ELF-1 (cell line): ENCODE data around the gene TMEM208.
A peak's percentile ranks its signal among the peaks of the same experiment; 100 is the strongest.

ENCODE experiments used
- DNase-seq: peaks from one replicate; pipeline ENCODE4 v3.0.0-alpha.2; 2016; ENCODE audit warnings: low read depth, low spot score

TMEM208 gene

GRCh38 chr16:67236563-67237395 lies 9.8 kb downstream of the TMEM208 start:
- peak; percentile 90 for DNase-seq

DNA sequence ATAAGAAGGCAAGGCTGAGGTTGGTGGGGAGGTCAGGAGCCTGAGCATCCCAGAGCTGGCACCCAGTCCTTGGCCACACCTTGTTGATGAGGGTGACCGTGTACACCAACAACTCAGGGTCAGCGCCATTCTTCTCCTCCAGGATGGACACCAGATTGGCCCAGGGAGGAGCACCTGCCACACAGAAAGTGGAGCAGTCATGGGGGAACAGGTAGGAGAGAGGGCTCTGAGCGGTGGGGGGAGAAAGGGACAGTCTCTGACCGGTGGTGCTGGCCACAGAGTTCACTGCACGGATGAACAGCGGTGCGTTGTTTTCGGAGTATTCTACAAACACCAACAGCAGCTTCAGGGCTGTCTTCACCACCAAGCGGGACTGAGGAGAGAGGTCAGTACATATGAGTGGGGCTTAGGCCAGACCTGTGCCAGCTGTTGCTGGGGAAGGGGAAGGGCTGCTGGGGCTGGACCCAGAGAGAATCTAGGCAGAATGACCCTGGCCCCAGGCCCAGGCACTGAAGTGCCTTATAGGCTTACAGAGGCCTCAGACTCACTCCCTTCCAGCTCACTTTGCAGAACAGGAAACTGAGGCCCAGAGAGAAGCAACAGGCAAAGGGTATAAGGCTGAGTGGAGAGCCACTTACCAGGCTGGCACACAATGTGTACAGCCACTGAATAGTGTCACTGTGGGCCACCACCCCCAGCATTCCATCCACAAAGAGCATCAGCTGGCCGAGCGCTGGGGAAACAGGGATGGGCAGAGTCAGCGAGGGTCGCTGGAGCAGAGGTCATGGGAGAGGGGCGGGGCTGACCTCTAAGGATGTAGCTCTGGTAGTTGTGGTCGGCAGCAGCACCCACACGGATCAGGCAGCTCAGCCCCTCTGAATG lies 10.7 kb downstream of the TMEM208 start:
- DNase-seq, result no peak

GRCh38 chr16:67238278-67238575 lies 11.3 kb downstream of the TMEM208 start:
- DNase-seq, result no peak

DNA sequence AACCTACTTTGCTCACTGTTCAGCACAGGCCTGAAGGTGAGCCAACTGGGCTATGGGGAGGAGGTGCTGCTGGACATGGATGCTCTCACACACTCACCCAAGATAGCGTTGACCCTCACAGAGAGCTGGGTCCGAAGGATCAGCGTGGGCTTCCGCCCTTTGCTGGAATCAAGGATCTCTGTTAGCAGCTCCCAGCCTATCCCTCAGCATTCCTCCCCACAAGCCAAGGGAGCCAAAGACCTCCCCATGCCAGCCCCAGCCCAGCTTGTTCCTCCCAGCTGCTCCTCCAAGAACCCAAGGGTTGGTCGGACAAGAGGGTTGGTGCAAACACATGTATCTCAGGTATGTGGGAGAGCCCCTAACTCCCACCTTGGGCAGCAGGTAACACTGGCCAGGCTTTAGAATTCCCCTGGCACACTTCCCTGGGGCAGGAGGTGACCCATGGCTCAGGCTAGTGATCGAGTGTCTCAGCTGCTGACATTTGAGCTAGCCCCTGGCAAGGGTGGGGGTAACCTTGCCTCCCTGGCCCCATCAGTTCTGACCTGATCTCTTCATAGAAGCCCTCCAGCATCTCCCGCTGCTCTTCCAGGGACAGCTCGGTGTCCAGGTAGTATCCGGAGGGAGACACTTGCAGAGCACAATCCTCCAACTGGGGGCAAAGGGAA lies 12.0 kb downstream of the TMEM208 start:
- DNase-seq, result no peak

GRCh38 chr16:67240506-67240905 lies 13.6 kb downstream of the TMEM208 start:
- DNase-seq, result no peak

- peak; percentile 77 for DNase-seq
Measured at GRCh38 chr16:67241008-67241900, 14.3 kb downstream of the TMEM208 start.

GRCh38 chr16:67242138-67242730 lies 15.3 kb downstream of the TMEM208 start:
- no peak for DNase-seq

GRCh38 chr16:67243481-67243880 lies 16.6 kb downstream of the TMEM208 start:
- DNase-seq, result no peak

DNA sequence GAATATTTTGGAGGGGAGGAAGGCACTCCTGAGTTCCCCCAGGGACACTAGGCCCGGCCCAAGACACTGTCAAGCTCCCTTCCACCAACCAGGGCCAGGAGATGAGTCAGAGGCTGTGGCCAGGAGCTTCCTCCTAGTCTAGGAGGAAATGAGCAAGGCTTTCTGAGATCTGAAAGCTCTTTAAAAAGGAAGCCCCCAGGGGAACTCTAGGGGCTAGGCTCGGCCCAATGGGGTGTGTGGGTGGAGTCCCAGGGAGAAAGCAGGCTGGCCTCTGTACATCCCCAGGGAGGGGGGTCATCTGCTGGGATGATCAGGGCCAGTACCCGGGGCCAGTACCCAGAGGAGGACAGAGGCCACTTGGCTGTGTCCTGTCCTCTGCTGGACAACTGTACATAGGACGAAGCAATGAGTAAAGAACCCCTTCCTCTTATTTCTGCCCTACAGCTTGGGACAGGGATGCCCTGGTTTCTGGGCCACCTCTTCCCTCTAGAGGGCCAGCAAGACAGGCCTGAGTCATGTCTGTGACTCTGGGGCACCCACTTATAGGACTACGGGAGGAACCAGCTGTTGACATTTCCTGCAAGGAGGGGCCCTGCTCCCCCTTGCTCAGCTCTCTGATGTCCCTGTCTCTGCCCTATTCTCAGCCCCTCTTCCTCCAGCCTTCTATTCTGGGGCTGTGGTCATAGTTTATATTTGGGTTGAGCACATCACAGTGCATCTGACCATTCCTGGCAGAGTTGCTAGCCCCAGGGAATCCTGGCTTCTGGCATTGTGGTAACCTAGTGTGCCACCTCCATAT lies 17.7 kb downstream of the TMEM208 start:
- DNase-seq, result peak; percentile 51

- DNase-seq, result no peak
Measured at GRCh38 chr16:67245186-67245585, 18.3 kb downstream of the TMEM208 start.

DNA sequence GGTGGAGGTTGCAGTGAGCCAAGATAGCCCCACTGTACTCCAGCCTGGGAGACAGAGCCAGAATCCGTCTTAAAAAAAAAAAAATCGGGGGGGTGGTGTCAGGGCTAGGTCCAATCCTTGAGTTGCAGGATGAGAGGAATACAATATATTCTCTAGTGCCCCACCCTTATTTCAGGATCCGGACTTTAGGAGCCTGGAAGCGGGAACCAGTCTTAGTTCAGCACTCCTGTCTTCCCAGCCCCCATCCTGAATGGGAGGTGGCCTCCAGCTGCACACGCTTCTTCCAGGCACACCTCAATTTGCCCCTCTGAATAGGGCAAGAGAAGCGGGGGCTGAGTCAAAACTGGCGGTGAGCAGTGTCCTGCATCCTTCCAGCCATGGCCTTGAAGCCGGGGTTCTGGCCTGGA lies 18.7 kb downstream of the TMEM208 start:
- DNase-seq, result no peak

DNA sequence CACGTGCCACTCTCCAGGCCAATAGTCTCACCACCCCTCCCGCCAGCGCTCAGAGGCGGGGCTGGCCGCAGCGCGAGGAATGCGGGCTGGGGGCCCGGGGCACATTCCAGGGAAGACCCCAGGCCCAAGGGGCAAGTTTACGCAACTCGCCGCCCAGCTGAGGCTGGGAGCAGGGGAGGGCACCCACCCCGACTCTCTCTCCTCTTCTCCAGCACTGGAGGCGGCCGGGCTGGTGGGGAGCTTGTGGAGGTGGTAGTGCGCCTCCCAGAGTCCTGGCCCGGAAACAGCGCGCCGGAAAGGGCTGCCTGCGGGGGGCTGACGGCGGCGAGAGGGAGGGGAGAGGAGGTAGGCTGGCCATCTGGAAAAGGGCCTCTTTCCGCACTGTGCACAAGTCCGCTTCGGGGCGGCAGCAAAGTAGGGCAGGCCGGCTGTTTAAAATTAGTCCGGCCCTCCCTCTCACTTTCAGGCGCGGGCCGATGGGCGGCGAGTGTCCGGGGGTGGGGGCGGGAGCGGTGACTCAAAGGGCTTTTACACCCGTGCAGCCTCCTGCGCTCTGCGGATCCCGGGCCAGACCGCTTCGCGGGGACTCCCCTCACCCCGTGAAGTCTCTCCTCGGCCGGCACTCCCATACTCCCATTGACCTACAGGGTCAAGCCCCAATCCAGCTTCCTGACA lies 19.3 kb downstream of the TMEM208 start:
- peak; percentile 93 for DNase-seq

- peak; percentile 87 for DNase-seq
Measured at GRCh38 chr16:67246756-67247191, 19.8 kb downstream of the TMEM208 start.

DNA sequence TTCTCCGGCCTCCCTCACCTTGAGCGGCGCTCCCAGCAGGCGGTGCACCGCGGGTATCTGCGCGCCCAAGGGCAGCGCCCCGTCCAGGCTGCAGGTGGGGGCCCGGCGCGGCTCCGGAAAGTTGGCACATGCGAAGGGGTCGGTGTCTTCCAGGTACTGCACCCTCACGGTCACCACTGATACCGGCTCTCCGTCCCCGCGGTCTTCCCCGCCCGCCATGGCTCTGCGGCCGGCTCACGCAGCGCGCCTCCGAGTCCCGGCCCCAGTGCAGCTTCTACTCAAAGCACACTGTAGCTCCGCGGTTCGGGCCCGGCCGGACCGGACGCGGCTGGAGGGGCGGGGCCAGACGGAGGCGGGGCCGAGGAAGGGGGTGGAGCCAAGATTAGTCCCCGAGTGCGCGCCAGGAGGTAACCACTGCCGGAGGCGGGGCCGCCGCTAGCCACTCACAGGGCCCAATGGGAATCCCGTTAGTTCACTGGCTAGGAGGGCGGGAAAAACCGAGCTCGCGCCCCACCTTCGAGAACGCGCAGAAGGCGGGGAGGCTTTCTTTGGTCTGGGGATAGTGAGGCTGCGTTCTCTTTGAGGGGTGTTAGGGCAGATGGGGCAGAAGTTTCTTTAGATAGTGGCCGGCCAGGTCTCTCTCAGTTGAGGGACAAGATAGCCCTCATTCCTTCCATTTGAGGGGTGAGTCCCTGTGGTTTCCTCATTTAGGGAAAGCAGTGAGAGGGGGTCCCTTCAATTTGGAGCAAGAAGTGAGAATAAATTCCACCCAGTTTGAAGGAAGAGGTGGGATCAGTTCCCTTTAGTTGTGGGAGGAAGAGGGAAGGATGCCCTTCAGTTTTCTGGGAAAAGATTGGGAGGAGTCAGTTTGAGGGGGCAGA lies 20.5 kb downstream of the TMEM208 start, which contains the start of gene FHOD1:
TSS of gene FHOD1 (minus strand) at position 290 of the 881 bp plus-strand sequence. CDS start at position 219, 71 bp downstream.
- DNase-seq, result peak; percentile 93

- DNase-seq, result no peak
Measured at GRCh38 chr16:67248073-67248400, 21.1 kb downstream of the TMEM208 start.

DNA sequence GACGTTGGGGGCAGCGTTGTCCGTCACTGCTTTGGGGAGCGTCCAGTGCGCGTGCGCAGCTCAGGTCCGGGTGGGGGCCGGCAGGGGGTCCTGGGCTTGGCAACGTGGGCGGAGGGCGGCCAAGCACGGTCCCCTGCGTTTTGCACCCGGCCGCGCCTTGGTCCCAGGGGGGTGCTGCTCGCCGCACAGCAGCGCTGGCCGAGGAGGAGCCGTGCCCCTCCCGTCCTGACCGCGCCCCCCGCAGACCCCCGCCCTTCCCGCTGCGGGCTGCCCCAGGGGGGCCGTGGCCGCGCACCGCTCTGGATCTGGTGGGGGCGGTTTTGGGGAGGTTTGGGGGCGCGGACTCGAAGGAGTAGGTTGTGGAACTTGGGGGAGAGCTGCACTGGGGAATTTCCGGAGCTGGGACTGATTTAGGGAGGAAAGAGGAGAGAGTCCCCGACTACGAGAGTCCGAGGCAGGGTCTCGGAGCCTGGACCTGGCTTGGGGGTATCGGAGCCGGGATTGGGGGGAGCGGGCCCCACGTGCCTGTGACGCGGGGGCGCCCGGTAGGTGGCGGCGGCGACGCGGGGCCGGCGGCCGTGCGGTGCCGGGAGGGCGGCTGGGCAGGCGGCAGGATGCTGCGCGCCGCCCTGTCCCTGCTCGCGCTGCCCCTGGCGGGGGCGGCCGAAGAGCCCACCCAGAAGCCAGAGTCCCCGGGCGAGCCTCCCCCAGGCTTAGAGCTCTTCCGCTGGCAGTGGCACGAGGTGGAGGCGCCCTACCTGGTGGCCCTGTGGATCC lies 21.7 kb downstream of the TMEM208 start, which contains the start of gene SLC9A5:
TSS of gene SLC9A5 (plus strand) at position 579 of the 777 bp plus-strand sequence. CDS start at position 615, 36 bp downstream.
- DNase-seq, result no peak
